PFSK-1 (cell line): Measurements from ENCODE around the gene SLC22A7.

Experiments used
- FOXP2 ChIP-seq: optimal IDR thresholded peaks from 2 replicates; pipeline ENCODE3; 2011; ENCODE audit warnings: borderline replicate concordance, control low read depth, inconsistent platforms; ENCODE audit not compliant: insufficient read depth; ENCODE audit errors: extremely low read length, extremely low read depth
- POLR2AphosphoS5 ChIP-seq: IDR thresholded peaks from 2 replicates; pipeline ENCODE4 v1.6.1; 2012; ENCODE audit warnings: low read depth, mild to moderate bottlenecking, control low read depth, low read length, moderate library complexity
- REST ChIP-seq, 2 experiments: IDR thresholded peaks; 2 replicates each; pipeline versions ENCODE4 v1.6.1 to v1.8.0; 2011 to 2012; ENCODE audit warnings: low read depth in 2 of 2, low read length in 2 of 2, control low read depth in 1 of 2, inconsistent platforms in 1 of 2, mild to moderate bottlenecking in 1 of 2, moderate library complexity in 1 of 2; ENCODE audit not compliant: insufficient read depth in 1 of 2
- SIN3A ChIP-seq: IDR thresholded peaks from 2 replicates; pipeline ENCODE4 v1.6.1; 2012; ENCODE audit warnings: mild to moderate bottlenecking, low read length, moderate library complexity, borderline replicate concordance; ENCODE audit not compliant: insufficient read depth
- TAF1 ChIP-seq: IDR thresholded peaks from 2 replicates; pipeline ENCODE4 v1.6.1; 2012; ENCODE audit warnings: low read length, control low read depth, borderline replicate concordance; ENCODE audit not compliant: insufficient read depth

The SLC22A7 gene

GRCh38 chr6:43287717-43288679 is 10.1 kb upstream of the SLC22A7 start:
- TF ChIP-seq POLR2AphosphoS5 (no peak), REST (IDR thresholded peaks at IDR 0.05; ENCODE audit: insufficient read depth in 1 of 2, low read depth in 2 of 2, low read length in 2 of 2) (no peak), FOXP2 (no peak), TAF1 (no peak), SIN3A (no peak)

- TF ChIP-seq REST (IDR thresholded peaks at IDR 0.05; ENCODE audit: insufficient read depth in 1 of 2, low read depth in 2 of 2, low read length in 2 of 2) (no peak), POLR2AphosphoS5 (no peak), SIN3A (no peak), FOXP2 (no peak), TAF1 (no peak)
Observed at GRCh38 chr6:43290339-43290904, 7.6 kb upstream of the SLC22A7 start.

GRCh38 chr6:43290905-43291355 is 7.1 kb upstream of the SLC22A7 start:
- TF ChIP-seq SIN3A (no peak), TAF1 (no peak), POLR2AphosphoS5 (no peak), FOXP2 (no peak), REST (IDR thresholded peaks at IDR 0.05; ENCODE audit: insufficient read depth in 1 of 2, low read depth in 2 of 2, low read length in 2 of 2) (no peak)

GRCh38 chr6:43291708-43292107 is 6.4 kb upstream of the SLC22A7 start:
- TF ChIP-seq POLR2AphosphoS5 (no peak), SIN3A (no peak), FOXP2 (no peak), TAF1 (no peak), REST (IDR thresholded peaks at IDR 0.05; ENCODE audit: insufficient read depth in 1 of 2, low read depth in 2 of 2, low read length in 2 of 2) (no peak)

- TF ChIP-seq REST (IDR thresholded peaks at IDR 0.05; ENCODE audit: insufficient read depth in 1 of 2, low read depth in 2 of 2, low read length in 2 of 2) (no peak), POLR2AphosphoS5 (no peak), FOXP2 (no peak), TAF1 (no peak), SIN3A (no peak)
Observed at GRCh38 chr6:43292341-43292740, 5.7 kb upstream of the SLC22A7 start.
